ENCODE results near the gene NUP107.
A peak's percentile ranks its signal among the peaks of the same experiment; 100 is the strongest.

Gene NUP107

DNA sequence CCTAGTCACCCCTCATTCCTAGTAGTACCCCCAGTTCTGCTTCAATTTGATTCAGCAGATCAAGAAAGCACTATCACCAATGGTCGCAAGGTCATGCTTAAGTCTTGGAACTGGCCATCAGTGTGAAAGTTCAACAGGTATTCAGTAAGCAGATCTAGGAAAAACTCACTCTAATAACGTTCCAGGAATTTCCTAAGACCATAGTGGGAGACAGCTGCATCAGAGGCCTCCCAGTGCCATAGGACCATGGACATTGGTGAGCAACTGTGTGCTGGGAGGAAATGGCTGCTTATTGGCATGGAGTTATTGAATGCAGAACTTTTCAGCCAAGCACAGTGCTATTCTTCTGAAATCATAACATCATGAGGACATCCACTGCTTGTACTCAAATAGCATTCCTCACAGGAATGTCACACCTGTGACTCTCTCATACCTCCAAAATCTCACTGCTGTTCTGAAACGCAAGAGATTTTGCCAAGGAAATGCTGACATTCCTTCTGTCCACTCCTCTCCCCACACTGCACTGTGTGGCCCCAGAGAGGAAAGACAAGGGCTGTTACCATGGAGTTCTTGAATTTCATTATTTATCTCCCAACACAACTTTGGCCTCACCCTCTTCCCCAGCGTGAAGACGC, 90.3 kb downstream of the NUP107 start:
- DNase-seq = no peak

DNA sequence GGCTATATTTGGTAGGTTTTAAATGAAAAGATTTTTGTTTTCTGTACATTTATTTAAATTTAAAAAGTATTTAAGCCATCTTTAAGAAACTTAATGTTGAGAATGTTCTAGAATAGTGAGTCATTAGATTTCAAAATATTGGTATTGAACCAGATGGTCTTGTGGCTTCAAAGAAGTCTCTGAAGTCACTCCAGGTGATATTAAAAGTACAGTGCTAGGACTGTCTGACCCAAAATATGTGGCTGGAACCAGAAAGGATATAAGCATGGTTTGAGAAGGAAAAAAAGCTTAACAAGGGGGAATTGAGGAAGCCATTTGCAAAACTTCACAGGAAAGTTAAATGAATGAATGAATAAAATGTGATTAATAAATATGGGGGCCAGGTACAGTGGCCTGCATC, 92.5 kb downstream of the NUP107 start:
- no peak for DNase-seq

DNA sequence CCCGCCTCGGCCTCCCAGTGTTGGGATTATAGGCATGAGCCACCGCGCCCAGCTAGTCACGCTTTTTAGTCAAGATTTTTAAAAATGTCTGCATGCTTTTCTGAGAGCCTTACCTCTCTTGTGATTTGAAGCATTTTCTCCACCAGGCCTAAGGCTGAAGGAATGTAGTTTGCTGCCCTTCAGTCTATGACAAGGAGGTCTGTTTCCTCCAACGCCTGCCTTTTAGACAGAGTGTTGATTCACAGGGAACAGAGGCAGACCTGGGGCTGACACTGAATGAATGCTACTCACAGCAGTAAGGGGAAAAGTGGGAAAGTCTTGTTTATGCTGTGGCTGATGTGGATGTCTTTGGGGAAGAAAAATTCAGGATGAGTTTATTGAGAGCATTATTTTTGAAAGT, 94.0 kb downstream of the NUP107 start:
- no peak for DNase-seq

DNA sequence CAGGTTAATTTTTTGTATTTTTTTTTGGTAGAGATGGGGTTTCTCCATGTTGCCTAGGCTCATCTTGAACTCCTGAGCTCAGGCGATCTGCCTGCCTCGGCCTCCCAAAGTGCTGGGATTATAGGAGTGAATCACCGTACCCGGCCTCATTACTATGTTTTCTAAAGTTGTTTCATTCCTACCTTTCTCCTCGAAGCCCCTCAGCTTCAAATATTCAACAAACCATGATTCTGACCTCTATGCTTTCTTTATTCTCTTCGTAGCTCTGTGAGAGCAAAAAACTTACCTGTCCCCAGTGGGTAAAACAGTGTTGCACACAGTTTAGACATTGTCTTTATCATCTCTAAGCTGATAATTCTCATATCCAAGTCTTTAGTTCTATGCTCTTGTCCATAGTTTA, 95.0 kb downstream of the NUP107 start:
- no peak for DNase-seq

DNA sequence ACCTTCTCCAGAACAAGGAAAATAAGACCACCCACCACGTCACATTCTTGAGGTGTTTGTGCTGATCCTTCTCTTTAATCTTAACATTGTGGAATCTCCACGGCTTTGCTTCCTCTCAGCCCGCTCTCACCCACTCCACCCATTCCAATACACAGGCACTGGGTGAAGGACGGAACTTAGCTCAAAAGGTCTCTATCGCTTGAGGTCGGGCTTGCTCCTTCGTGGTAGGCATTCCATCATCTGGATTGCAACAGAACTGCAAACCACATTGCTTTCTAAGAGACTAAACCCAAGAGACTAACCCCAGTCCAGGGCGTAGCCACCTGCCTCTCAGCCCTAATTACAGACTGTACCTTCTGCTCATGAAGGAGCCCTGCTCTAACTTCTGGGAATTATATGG, 97.2 kb downstream of the NUP107 start:
- DNase-seq = peak; percentile 79 to 85 (median 82)

DNA sequence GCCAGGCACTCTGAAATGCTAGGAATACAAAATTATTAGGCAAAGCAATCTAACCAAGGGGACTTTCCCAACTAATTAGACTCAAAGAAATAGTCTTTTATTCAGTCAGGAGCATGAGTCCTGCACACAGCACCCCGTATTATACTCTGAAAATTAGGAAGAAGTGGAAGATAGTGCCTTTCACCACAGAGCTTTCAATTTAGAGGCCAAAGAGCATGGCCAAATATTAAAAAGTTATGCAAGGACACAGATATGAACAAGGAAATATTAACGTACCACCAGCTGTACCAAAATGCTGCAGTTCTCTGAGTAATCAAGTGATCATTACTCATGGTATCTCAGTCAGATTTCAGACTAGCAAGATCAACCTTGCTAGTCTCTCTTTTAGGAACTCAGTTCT, 98.6 kb downstream of the NUP107 start:
- peak; percentile 68 to 92 (median 89) for DNase-seq

DNA sequence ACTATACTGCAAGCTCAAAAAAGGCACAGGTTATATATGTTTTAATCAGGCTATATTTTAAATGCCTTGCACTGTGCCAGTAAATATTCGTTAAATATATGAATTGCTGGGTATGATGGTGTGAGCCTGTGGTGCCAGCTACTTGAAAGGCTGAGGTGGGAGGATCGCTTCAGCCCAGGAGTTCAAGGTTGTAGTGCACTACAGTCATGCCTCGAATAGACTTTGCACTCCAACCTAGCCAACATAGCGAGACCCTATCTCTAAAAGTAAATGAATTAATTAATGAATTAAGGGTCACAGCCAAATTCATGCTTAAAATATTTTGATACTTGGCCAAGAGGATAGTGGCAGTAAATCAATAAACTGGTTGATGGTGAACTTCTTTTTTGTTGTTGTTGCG, 99.0 kb downstream of the NUP107 start:
- DNase-seq = no peak

DNA sequence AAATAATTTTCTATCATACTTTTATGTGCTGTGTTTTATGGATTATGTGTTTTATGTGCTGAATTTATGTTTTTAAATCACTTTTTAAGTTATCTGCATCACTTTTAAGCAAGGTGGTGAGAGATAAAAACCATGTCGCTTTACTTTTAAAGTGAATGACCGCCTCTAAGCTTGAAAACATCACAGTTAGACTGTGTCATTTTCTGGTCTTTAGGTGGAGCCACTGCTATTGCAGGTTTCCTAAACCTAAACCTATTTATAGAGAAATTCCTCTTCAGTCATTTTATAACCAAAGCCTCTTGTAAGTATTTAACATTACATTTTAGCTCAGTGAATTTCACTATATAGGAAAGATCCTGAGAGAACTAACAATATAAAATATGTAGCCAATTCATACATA, 100.2 kb downstream of the NUP107 start:
- peak in 1 of 3 donors; percentile 28 for DNase-seq

DNA sequence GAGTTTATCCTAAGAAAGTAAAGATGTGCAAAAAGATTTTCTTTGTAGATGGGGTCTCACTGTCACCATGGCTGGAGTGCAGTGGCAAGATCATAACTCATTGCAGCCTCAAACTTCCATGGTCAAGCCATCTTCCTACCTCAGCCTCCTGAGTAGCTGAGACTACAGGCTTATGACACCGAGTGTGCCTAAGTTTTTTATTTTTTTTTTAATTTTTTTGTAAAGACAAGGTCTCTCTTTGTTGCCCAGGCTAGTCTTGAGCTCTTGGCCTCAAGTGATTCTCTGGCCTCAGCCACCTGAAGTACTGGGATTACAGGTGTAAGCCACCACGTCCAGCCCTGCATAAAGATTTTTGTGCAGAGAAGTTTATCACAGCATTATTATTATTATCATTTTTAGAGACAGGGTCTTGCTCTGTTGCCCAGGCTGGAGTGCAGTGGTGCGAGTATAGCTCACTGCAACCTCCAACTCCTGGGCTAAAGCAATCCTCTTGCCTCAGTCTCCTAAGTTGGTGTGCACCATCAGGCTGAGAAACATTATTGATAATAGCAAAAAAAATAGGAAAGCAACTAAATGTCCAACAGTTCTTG, 101.9 kb downstream of the NUP107 start:
- DNase-seq = no peak

DNA sequence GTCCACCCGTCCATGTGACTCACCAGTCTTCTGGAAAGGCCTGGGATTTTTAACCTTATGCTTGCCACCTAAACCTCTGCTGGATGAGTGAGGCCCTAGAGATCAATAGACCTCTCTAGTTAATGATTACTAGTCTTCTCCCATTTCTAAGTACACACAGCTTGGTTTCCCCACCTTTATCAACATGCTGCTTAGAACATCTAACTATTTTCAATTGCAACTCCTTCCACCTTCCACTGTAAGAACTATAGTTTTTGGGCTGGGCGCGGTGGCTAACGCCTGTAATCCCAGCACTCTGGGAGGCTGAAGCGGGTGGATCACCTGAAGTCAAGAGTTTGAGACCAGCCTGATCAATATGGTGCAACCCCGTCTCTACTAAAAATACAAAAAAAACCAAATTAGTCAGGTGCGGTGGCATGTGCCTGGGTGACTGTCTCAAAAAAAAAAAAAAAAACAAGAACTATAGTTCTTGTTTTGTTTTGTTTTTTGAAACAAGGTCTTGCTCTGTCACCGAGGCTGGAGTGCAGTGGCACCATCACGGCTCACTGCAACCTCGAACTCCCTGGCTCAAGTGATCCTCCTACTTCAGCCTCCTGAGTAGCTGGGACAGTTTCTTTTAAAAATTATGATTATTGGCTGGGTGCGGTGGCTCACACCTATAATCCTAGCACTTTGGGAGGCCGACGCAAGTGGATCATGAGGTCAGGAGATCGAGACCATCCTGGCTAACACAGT, 102.5 kb downstream of the NUP107 start:
- DNase-seq = no peak

DNA sequence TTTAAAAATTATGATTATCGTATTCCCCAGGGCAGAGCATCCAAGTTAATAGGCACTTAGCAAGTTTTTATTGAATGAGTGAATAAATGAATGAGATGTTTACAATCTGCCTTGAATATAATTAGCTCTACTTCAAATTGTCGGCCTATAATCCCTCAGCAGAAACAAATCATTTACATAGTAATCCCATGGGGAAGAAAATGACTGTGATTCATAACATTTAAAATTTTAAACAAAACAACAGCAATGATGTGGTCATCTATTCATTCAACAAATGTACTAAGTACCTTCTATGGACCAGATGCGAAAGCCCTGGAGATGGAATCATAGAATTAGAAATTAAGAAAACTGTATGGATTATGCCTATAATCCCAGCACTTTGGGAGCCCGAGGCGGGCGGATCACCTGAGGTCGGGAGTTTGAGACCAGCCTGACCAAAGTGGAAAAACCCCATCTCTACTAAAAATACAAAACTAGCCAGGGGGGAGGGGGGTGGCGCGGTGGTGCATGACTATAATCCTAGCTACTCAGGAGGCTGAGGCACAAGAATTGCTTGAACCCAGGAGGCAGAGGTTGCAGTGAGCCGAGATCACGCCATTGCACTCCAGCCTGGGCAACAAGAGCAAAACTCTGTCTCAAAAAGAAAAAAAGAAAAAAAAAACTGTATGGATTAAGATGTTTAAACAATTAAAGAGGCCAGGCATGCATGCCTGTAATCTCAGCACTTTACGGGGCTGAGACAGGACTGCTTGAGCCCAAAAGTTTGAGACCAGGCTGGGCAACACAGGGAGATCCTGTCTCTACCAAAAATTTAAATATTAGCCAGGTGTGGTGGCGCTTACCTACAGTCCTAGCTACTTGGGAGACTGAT, 103.5 kb downstream of the NUP107 start:
- no peak for DNase-seq

DNA sequence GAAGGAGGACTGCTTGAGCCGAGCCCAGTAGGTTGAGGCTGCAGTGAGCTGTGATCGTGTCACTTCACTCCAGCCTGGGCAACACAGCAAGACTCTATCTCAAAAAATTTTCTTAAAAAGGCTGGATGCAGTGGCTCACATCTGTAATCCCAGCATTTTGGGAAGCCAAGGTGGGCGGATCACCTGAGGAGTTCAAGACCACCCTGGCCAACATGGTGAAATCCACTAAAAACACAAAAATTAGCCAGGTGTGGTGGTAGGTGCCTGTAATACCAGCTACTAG, 104.1 kb downstream of the NUP107 start:
- DNase-seq = no peak

DNA sequence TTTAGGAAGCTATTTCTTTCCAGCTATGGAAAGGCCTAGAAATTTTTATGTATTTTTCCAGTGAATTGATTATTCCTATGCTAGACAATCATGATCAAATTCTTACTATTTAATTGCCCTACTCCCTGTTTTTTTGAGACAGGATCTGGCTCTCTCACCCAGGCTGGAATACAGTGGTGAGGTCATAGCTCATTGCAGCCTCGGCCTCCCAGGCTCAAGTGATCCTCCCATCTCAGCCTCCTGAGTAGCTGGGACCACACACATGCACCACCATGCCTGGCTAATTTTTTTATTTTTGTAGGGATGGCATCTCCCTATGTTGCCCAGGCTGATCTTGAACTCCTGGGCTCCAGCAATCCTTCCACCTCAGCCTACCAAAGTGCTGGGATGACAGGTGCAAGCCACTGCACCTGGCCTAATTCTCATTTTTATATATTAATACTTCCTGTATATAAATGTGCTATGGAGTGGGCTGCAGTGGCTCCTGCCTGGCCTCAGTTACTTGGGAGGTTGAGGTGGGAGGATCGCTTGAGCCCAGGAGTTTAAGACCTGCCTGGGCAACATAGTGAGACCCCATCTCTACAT, 105.2 kb downstream of the NUP107 start:
- DNase-seq = no peak

DNA sequence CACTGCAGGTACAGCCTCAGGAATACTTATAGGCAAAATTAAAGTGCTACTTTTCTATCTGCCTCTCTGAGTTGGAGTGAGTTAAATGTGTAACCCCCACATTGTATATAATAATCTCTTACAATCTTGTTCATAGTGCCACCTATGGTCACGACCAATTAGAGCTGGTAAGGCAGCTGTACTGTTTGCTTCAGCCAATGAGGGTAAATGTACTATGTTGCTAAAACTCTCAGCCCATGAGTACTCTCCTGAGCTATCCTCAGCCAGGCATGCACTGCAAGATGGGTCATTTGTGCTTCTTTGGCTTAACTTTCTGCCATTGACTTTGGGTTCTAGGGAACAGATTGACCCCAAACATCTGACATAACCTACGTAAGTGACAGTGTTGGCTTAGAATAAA, 106.2 kb downstream of the NUP107 start:
- DNase-seq = peak; percentile 49 to 69 (median 66)

DNA sequence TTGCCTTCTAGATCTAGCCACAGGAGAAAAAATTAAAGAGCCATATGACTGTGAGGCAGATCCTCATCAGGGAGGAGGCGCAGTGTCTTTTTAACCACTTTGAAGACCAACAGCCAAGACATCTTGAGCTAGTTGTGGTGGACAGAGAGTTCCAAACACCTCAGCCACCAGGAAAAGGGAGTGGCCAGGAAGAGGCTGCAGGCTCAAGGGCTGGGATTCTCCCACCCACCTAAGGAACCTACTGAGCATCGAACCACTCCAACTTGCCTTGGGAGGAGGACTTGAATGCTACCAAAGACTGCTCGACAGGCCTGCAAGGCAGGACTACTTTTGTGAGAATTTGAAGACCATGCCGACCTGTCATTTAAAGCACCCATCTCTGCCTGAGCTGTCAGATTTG, 106.7 kb downstream of the NUP107 start:
- DNase-seq = no peak

DNA sequence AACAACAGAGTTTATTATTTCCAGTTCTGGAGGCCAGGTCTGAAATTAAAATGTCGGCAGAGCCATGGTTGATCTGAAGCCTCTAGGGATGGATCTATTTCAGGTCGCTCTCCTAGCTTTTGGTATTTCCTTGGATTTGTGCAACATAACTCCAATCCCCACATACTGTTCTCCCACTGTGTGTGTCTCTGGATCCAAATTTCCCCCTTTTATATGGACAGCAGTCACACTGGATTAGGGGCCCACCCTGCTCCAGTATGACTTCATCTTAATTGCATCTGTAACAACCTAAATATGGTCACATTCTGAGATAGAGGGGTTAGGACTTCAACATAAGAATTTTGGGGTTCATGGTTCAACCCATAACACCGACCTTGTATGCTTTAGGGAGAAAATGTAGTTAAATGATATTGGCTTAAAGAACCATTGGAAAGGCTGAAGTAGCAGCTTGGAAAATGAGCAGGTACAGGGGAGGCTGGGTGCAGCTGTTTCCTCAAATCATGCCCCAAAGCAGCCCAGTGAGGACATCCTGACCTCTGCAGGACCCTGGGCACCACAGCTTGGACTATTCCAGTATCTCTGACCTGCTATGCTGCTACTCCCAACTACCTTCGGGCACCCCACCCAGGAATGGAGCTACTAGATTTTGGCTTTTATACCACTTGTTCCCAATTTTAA, 107.3 kb downstream of the NUP107 start:
- no peak for DNase-seq

DNA sequence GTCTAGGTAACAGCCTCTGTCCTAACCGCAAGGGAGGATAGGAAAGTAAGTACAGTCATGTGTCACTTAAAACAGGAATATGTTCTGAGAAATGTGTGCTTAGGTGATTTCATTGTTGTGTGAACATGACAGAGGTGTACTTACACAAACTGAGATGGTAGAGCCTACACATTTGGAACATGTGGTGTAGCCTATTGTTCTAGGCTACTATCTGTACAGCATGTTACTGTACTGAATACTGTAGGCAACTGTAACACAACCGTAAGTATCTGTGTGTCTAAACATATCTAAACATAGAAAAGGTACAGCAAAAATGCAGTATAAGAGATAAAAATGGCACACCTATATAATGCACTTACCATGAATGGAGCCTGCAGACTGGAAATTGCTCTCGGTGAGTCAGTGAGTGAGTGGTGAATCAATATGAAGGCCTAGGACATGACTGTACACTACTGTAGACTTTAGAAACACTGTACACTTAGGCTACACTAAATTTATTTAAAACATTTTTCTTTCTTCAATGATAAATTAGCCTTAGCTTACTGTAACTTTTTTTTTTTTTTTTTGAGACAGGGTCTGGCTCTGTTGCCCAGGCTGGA, 108.0 kb downstream of the NUP107 start:
- DNase-seq = no peak
